NCI-H2081 (cell line): Measurements from ENCODE around the gene GSPT1.
"Not testable (repeated sequence)": the region's sequence is repeated elsewhere in the genome, so short reads cannot be mapped to it uniquely, and the experiment has no call there.

ENCODE experiments used
- DNase-seq, 2 experiments: peaks; one replicate each; lab custom pipeline; 2025; lab: John Stamatoyannopoulos, UW

Gene GSPT1

DNA sequence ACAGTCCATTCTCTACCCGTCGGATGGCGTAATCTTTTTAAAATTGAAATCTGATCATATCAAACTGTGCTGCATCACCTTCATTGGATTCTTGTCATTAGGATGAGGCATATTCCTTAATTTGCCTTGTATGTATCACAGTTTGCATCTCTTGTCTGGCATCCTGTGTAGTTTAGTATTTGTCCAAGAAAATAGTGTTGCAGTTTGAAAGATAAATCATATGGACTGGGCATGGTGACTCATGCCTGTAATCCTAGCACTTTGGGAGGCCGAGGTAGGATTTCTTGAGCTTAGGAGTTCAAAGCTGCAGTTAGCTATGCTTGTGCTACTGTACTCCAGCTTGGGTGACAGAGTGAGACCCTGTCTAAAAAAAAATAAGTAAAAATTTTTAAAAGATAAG lies 58.6 kb downstream of the GSPT1 start:
- no peak for DNase-seq

DNA sequence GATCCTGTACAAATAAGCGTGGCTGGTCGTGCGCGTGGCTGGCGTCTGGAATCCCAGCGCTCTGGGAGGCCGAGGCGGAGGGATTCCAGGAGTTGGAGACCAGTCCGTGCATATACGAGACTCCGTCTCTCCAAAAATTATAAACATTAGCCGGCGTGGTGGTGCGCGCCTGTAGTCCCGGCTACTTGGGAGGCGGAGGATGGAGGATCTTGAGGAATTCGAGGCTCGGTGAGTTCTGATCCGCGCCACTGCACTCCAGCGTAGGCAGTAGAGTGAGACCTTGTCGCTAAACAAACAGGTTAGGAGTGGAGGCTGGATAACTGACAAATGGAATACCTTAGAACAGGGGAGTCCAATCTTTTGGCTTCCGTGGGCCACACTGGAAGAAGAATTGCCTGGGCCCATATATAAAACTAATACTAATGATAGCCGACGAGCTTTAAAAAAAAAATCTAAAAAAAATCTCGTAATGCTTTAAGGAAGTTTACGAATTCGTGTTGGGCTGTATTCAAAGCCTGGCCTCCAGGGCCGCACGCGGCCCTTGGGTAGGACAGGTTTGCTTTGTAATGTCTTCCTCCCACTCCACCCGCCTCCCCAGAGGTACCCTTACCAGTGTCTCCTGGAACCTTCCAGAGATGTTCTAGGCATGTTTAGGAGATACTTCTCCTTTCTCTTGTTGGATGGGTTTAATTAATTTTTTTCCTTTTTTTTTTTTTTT lies 63.5 kb downstream of the GSPT1 start:
- peak in 1 of 2 experiments; percentile 54 for DNase-seq

GRCh38 chr16:11851294-11852091 lies 64.3 kb downstream of the GSPT1 start, which contains the start of gene RSL1D1:
Gene RSL1D1 (minus strand): TSS chr16:11851542. CDS start chr16:11851512, 30 bp downstream.
- peak; percentile 91 to 93 for DNase-seq

GRCh38 chr16:11848842-11849241 lies 66.9 kb downstream of the GSPT1 start:
- no peak for DNase-seq

DNA sequence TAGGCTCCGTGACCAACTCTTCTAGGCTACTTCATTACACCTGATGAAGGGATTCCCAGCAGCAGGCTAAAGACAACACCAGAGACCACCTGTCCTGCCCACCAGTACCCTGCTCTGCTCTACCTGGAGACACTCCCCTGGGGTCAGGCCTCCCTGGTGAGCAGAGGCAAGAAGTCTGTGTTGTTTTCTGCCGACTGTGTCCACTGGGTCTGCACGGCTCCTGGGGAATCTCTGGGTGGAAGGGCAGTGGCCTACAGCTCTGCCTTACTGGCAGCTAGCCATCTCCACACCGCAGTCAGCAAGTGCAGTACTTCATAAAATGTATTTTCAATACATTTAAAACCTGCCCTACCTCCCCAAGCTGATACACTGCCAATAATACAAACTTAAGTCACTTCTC lies 71.3 kb downstream of the GSPT1 start:
- DNase-seq: no peak

- no peak for DNase-seq
Measured at GRCh38 chr16:11843861-11844260, 71.9 kb downstream of the GSPT1 start.

GRCh38 chr16:11843206-11843605 lies 72.5 kb downstream of the GSPT1 start:
- DNase-seq: no peak

- no peak for DNase-seq
Measured at GRCh38 chr16:11841026-11841425, 74.7 kb downstream of the GSPT1 start.

GRCh38 chr16:11836650-11837244 lies 79.0 kb downstream of the GSPT1 start:
- no peak for DNase-seq

- DNase-seq: no peak
Measured at GRCh38 chr16:11835891-11836649, 79.7 kb downstream of the GSPT1 start.

GRCh38 chr16:11835309-11835708 lies 80.4 kb downstream of the GSPT1 start:
- no peak for DNase-seq

DNA sequence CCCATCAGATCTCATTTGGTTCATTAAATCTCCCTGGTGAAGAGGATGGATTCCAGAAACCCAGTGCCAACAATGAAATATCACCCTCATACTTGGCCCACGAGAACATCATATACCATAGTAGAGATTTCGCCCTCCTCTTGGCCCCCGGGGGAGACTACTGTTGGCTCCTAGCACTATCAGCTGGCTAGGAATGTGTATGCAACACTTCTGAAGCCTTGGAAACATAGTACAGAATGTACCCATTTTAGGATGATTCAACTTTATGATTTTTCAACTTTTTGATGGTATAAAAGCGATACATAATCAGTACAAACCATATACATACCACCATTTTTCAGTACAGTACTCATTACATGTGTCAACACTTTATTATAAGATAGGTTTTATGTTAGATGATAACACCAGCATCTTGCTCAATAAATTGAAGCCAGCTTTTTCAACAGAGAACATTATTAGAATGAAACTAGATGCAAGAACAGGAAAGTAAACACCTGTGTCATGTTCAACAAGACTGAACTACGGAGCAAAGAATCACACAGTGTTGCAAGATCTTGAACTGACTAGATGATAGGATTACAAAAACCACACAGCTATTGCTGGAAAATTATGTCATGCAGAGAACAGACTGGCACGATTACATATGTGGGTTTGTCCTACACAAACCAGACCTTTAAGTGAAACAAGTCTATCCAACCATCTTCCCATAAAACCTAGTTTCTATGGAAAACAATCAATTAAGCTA lies 81.6 kb downstream of the GSPT1 start:
- no peak for DNase-seq

- DNase-seq: no peak
Measured at GRCh38 chr16:11828696-11829095, 87.1 kb downstream of the GSPT1 start.

GRCh38 chr16:11825520-11826165 lies 90.1 kb downstream of the GSPT1 start:
- not testable (repeated sequence) for DNase-seq

DNA sequence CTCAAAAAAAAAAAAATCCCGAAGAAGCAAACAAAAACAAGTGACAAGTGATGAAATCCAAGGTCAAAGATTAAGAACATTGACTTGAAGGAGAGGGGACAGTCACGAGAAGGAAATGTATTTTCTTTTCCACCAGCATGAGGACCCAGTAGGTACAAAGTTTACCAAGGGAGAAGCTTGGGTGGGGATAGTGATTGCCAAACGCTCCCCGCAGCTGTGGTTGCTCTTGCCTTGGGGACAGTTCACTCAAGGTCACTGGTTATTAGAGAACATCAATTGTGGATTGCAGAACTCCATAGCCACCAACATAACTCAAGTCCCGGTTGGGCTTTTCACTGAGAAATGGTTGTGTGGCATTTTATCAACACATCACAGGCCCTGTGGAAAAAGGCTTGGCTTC lies 91.4 kb downstream of the GSPT1 start:
- no peak for DNase-seq

GRCh38 chr16:11823645-11824044 lies 92.1 kb downstream of the GSPT1 start:
- DNase-seq: not testable (repeated sequence)

GRCh38 chr16:11819798-11820197 lies 96.0 kb downstream of the GSPT1 start:
- DNase-seq: no peak

- DNase-seq: not testable (repeated sequence)
Measured at GRCh38 chr16:11818970-11819369, 96.8 kb downstream of the GSPT1 start.
